Calu3 (cell line): ENCODE data around the gene LACTBL1. TPM values are rescaled to one million over a fixed set of nuclear protein-coding genes. Genes with fewer than 3 reads are reported as not detected.
"Not testable (repeated sequence)": the region's sequence is repeated elsewhere in the genome, so short reads cannot be mapped to it uniquely, and the experiment has no call there.

Experiments
- BruUV-seq: library from RNA; stranded (reverse); fragments of 400-500 nt; replicated peaks from 2 replicates; lab custom pipeline; 2021; lab: Mats Ljungman, UMichigan
- CTCF ChIA-PET: fragments of 300-600 bp; sonication (Branson Sonifier 250); formaldehyde crosslinking; loops from one replicate; lab custom pipeline; 2022; ENCODE audit warnings: antibody characterized with exemption; lab: Charles Lee
- DNase-seq: peaks from one replicate; pipeline ENCODE4 v3.0.0; 2022
- H3K27ac Mint-ChIP-seq: one replicate; pipeline ENCODE4 v1.8.0; 2022; ENCODE audit warnings: mixed read lengths; ENCODE audit not compliant: unreplicated experiment
- H3K27me3 Mint-ChIP-seq: one replicate; pipeline ENCODE4 v1.8.0; 2022; ENCODE audit warnings: mixed read lengths; ENCODE audit not compliant: unreplicated experiment
- H3K36me3 Mint-ChIP-seq: one replicate; pipeline ENCODE4 v1.8.0; 2022; ENCODE audit warnings: mild to moderate bottlenecking, moderate library complexity, mixed read lengths; ENCODE audit not compliant: insufficient read depth, unreplicated experiment
- H3K4me1 Mint-ChIP-seq: one replicate; pipeline ENCODE4 v1.8.0; 2022; ENCODE audit warnings: mild to moderate bottlenecking, low read depth, mixed read lengths; ENCODE audit not compliant: unreplicated experiment
- H3K4me3 Mint-ChIP-seq: one replicate; pipeline ENCODE4 v1.8.0; 2022; ENCODE audit warnings: mild to moderate bottlenecking, low read depth, moderate library complexity, mixed read lengths; ENCODE audit not compliant: unreplicated experiment
- H3K9me3 Mint-ChIP-seq: one replicate; pipeline ENCODE4 v1.8.0; 2022; ENCODE audit warnings: low read depth, mixed read lengths; ENCODE audit not compliant: unreplicated experiment
- intact Hi-C: fragments of 100-400 bp; cut with micrococcal nuclease; formaldehyde crosslinking; loops from one replicate; pipeline ENCODE4 v1.10.0; 2022; ENCODE audit not compliant: unreplicated experiment
- total RNA-seq: library from RNA; stranded (reverse); gene quantifications from 2 replicates; pipeline ENCODE4 v1.2.3, GENCODE V29; 2022
- TF ChIP-seq, protein P1 (sequence below): fragments of 200-600 bp; IDR thresholded peaks from one replicate; pipeline ENCODE4 v1.8.0; 2022; ENCODE audit warnings: antibody characterized with exemption; ENCODE audit not compliant: unreplicated experiment

LACTBL1 gene
- total RNA-seq, 1 experiment from 2014 or later: not detected

DNA sequence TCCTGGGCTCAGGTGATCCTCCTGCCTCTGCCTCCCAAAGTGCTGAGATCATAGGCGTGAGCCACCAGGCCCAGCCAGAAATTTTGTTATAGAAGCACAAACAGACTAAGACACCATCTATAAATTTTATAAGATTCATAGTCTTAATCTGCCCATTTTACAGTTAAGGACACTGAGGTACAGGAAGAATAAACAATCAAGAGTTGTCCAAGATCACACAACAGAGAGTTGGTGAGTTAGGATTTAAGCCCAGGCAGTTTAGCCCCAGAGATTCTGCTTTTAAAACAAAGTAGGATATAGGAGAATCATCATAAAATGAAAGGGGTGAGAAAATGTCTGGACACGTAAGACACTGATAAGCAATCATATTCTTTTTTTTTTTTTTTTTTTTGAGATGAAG lies 36.2 kb upstream of the LACTBL1 start:
- Mint-ChIP-seq H3K4me1 (peaks cover 11% of the 10 kb centered on the region), H3K36me3 (no peaks in the 10 kb centered on the region), H3K9me3 (no peaks in the 10 kb centered on the region), H3K27ac (no peak overlapping the region), H3K4me3 (no peak overlapping the region), H3K27me3 (no peaks in the 10 kb centered on the region)
- TF ChIP-seq, protein P1, sequence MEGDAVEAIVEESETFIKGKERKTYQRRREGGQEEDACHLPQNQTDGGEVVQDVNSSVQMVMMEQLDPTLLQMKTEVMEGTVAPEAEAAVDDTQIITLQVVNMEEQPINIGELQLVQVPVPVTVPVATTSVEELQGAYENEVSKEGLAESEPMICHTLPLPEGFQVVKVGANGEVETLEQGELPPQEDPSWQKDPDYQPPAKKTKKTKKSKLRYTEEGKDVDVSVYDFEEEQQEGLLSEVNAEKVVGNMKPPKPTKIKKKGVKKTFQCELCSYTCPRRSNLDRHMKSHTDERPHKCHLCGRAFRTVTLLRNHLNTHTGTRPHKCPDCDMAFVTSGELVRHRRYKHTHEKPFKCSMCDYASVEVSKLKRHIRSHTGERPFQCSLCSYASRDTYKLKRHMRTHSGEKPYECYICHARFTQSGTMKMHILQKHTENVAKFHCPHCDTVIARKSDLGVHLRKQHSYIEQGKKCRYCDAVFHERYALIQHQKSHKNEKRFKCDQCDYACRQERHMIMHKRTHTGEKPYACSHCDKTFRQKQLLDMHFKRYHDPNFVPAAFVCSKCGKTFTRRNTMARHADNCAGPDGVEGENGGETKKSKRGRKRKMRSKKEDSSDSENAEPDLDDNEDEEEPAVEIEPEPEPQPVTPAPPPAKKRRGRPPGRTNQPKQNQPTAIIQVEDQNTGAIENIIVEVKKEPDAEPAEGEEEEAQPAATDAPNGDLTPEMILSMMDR: no peak
- CTCF ChIA-PET: interaction anchor here (0.6 kb wide), 1 partner anchor 127 kb away, joined by 4 read pairs; no protein-coding TSS in a partner anchor
- no TSS peak for BruUV-seq
- DNase-seq: no peak
- intact Hi-C loops: no loop called here

DNA sequence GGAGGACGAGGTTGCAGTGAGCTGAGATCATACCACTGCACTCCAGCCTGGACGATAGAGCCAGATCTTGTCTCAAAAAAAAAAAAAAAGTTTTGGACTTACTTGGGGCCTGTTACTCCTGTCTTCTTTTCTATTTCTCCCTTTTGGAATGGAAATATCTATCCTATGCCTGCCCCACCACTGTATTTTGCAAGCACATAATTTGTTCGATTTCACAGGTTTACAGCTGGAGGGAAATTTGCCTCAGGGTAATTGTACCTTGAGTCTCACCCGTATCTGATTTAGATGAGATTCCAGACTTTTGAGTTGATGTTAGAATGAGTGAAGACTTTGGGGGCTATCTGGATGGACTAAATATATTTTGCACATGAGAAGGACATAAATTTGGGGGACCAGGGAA lies 34.4 kb upstream of the LACTBL1 start:
- H3K9me3 Mint-ChIP-seq: peaks cover 2% of the 10 kb centered on the region
- no peak overlapping the region for H3K27ac Mint-ChIP-seq
- H3K4me3 Mint-ChIP-seq: no peak overlapping the region
- intact Hi-C loops: no loop called here
- no peaks in the 10 kb centered on the region for H3K36me3 Mint-ChIP-seq
- CTCF ChIA-PET: no interaction called here
- no peaks in the 10 kb centered on the region for H3K27me3 Mint-ChIP-seq
- BruUV-seq: no TSS peak
- DNase-seq: no peak
- H3K4me1 Mint-ChIP-seq: peaks cover 11% of the 10 kb centered on the region
- TF ChIP-seq, protein P1: no peak

DNA sequence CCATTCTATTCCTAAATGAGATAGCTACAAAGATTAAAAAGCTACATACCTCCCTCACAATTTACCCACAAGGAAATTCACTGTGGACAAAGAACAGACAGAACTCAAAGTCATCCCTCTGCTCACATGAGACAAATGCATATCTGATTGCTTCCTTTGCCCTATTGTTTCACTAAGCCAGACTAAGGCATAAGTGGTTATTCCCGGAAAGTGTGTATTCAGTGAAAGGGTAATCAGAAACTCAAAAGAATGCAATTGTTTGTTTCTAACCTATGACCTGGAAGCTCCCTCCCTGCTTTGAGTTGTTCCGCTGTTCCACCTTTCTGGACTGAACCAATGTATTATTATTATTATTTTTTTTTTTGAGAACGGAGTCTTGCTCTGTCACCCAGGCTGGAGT lies 32.1 kb upstream of the LACTBL1 start:
- H3K27ac Mint-ChIP-seq, H3K4me3 Mint-ChIP-seq, H3K27me3 Mint-ChIP-seq, intact Hi-C loops, H3K36me3 Mint-ChIP-seq, CTCF ChIA-PET, H3K4me1 Mint-ChIP-seq, H3K9me3 Mint-ChIP-seq, DNase-seq, BruUV-seq: not testable (repeated sequence)

DNA sequence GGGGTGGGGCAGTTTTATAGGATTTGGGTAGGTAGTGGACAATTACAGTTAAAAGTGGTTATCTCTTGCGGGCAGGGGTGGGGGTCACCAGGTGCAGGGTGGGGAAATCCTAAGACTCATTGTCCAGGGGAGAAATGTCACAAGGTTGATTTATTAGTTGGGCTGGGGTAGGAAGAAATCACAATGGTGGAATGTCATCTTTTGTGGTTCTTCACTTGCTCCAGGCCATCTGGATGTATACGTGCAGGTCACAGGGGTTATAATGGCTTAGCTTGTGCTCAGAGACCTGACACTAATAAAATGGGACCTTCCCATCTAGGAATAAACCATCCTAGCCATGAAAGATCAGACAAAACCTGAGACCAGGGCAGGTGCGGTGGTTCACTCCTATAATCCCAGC lies 31.4 kb upstream of the LACTBL1 start:
- H3K36me3 Mint-ChIP-seq: no peaks in the 10 kb centered on the region
- intact Hi-C loops: no loop called here
- peaks cover 2% of the 10 kb centered on the region for H3K9me3 Mint-ChIP-seq
- no peak overlapping the region for H3K4me3 Mint-ChIP-seq
- H3K4me1 Mint-ChIP-seq: no peaks in the 10 kb centered on the region
- no peak for DNase-seq
- no TSS peak for BruUV-seq
- H3K27me3 Mint-ChIP-seq: no peaks in the 10 kb centered on the region
- CTCF ChIA-PET: no interaction called here
- TF ChIP-seq, protein P1: no peak
- H3K27ac Mint-ChIP-seq: no peak overlapping the region

DNA sequence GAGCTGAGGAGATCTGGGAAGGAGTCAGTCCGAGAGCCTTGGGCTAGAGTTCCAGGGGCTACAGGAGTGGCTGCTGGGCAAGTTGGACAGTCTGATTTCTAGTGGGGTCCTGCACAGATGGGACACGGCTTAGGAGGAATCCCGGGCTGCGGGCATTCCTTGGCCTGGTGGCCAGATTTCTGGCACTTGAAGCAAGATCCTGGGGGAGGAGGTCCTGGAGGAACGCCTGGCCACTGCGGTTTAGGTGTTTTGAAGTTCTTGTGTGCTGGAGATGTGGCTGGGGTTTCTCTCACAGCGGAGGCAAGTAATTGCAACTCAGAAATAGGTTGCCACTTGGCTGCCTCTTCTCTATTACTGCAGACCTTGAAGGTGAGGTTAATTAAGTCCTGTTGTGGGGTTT lies 29.6 kb upstream of the LACTBL1 start:
- H3K4me1 Mint-ChIP-seq, H3K27ac Mint-ChIP-seq, H3K36me3 Mint-ChIP-seq, DNase-seq, H3K27me3 Mint-ChIP-seq, CTCF ChIA-PET, BruUV-seq, intact Hi-C loops, H3K9me3 Mint-ChIP-seq, H3K4me3 Mint-ChIP-seq: not testable (repeated sequence)

DNA sequence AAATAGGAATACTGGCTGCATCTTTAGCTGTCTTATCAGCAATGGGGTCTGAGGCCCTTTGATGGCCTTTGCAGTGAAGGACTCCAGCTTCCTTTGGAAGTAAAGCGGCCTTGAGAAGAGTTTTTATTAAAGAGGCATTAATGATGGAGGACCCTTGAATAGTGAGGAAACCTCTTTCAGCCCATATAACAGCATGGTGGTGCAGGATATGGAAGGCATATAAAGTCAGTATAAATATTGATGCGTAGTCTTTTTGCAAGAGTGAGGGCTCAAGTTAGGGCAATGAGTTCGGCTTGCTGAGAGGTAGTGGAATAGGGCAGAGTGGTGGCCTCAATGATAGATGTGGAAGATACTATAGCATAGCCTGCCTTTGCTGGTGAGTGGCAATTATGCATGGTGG lies 27.5 kb upstream of the LACTBL1 start:
- DNase-seq, CTCF ChIA-PET, H3K4me1 Mint-ChIP-seq, intact Hi-C loops, H3K4me3 Mint-ChIP-seq, H3K9me3 Mint-ChIP-seq, BruUV-seq, H3K27me3 Mint-ChIP-seq, H3K27ac Mint-ChIP-seq, H3K36me3 Mint-ChIP-seq: not testable (repeated sequence)

DNA sequence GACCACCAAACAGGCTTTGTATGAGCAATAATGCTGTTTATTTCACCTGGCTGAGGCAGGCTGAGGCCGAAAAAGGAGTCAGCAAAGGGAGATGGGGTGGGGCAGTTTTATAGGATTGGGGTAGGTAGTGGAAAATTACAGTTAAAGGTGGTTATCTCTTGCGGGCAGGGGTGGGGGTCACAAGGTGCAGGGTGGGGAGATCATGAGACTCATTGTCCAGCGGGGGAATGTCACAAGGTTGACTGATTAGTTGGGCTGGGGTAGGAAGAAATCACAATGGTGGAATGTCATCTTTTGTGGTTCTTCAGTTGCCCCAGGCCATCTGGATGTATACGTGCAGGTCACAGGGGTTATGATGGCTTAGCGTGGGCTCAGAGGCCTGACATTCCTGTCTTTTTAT lies 24.9 kb upstream of the LACTBL1 start:
- H3K4me1 Mint-ChIP-seq, H3K27ac Mint-ChIP-seq, H3K27me3 Mint-ChIP-seq, DNase-seq, BruUV-seq, CTCF ChIA-PET, intact Hi-C loops, H3K4me3 Mint-ChIP-seq, H3K36me3 Mint-ChIP-seq, H3K9me3 Mint-ChIP-seq: not testable (repeated sequence)
